ENCODE data around the gene PYGO1.
A peak's percentile ranks its signal among the peaks of the same experiment; 100 is the strongest.
"Not testable (repeated sequence)": the region's sequence is repeated elsewhere in the genome, so short reads cannot be mapped to it uniquely, and the experiment has no call there.

PYGO1 gene

DNA sequence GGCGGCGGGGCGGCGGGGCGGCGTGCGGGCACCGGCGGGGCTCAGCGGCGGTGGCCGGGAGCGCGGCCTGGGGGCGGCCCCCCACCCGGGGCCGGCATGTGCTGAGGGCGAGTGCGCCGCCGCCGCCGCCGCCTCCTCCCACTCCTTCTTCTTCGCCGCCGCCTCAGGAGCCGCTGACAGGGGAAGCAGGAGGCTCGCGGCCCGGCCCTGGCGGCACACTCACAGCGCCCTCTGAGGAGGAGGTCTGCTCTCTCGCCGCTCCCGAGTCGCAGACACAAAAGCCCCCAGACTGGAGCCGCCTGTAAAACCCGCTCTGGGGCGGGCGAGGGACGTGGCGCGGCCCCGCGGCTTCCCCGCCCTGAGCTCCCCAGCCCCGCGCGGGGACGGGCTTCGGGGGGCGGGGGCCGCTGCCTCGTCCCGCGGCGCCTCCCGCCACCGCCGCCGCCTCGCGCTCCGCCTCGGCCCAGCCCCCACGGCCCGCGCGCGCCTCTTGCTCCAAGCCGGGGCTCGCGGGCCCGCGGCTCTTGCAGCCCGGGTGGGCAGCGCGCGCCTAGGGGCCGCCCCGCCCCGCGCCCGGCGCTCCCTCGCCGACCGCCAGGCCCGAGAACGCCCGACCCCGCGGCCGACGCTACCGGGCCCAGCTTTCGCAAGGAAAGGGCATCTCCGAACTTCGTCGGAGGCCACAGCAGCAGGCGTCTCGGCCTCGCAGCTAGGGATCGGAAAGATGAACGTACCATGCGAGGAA lies at the start of gene PYGO1:
PYGO1 (minus strand) TSS at position 276 of the 745 bp plus-strand sequence. CDS start 462 bp downstream, outside the sequence.
- DNase-seq (ENCODE audit: low read depth in 2 of 2), result peak; percentile 36 to 37

- no peak for DNase-seq (ENCODE audit: low read depth in 2 of 2)
Measured at GRCh38 chr15:55637086-55637485, 48.9 kb upstream of the PYGO1 start.

- no peak for DNase-seq (ENCODE audit: low read depth in 2 of 2)
Measured at GRCh38 chr15:55633731-55634130, 45.6 kb upstream of the PYGO1 start.

- no peak for DNase-seq (ENCODE audit: low read depth in 2 of 2)
Measured at GRCh38 chr15:55632434-55632833, 44.3 kb upstream of the PYGO1 start.

- no peak for DNase-seq (ENCODE audit: low read depth in 2 of 2)
Measured at GRCh38 chr15:55630858-55631257, 42.7 kb upstream of the PYGO1 start.

GRCh38 chr15:55628369-55628730 lies 40.2 kb upstream of the PYGO1 start:
- peak; percentile 22 for DNase-seq (ENCODE audit: low read depth in 2 of 2)

DNA sequence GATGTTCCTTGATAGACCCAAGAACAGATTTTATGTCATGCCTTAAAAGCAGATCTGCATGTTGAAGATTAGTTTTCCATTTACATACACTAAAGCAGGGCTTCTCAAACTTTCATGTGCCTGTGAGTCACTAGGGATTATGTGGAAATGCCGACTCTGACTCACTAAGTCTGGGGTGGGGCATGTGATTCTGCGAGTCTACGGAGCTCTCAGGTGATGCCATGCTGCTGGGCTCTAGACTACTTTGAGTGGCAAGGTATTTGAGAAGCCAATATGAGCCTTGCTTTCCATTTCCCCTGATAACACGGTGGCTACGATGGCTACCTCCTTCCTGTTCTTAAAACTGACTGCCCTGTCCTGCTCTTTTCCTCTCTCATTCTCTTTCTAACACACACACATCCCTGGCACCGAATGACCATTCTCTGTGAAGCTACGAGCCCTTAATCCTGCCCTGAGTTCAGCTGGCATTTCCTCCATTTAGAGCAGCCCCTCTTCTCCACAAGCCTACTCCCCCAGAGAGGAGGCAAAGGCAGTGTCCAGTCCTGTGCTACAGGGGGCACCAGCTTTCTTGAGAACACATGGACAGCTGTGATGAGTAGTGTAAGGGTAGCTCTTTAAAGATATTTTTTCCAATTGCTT lies 39.7 kb upstream of the PYGO1 start:
- DNase-seq (ENCODE audit: low read depth in 2 of 2), result peak; percentile 61 to 65

- no peak for DNase-seq (ENCODE audit: low read depth in 2 of 2)
Measured at GRCh38 chr15:55619783-55620182, 31.6 kb upstream of the PYGO1 start.

DNA sequence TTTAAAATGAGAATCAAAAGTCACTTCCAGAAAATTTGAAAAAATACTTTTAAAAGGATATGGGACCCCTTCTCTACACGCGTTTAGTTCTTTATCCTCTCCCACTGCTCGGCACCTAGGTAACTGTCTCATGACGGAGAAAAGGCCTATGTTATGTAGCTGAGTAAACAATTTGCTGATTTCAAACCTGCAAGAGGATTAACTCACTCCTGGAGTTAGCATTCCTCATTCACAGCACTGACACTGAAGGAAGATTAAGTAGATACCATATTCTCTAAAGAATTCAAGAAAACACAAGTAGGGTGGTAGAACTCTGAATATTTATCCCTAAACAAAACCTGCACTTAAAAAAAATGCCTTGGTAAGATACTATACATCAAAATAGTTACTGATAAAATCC lies 30.2 kb upstream of the PYGO1 start:
- no peak for DNase-seq (ENCODE audit: low read depth in 2 of 2)

DNA sequence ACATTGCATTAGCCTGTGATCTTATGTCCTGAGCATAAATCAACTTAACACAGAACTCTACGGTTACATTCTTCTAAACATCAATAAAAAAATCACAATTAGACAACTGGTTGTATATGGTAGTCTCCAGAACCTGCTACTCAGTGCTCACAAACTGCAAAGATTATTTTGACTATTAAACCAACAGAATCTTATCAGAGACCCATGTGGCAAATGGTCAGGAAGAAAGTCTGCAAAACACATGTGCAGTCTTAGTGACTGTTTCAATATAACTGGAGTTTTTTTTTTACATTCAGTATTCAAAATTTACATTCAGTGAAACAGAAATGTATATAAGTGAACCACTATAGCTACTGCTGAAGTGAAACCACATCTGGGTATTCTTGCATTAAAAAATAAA lies 27.3 kb upstream of the PYGO1 start:
- DNase-seq (ENCODE audit: low read depth in 2 of 2), result no peak

- DNase-seq (ENCODE audit: low read depth in 2 of 2), result no peak
Measured at GRCh38 chr15:55613727-55614126, 25.6 kb upstream of the PYGO1 start.

DNA sequence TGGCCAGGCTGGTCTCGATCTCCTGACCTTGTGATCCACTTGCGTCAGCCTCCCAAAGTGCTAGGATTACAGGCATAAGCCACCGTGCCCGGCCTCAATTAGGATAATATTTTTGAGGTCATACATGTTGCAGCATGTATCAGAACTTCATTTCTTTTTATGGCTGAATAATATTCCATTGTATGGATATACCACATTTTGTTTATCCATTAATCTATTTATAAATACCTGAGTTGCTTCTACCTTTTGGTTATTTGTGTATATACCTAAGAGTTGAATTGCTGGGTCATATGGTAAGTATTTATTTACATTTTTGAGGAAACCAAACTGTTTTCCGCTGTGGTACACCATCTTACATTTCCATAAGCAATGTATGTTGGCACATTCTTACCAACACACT lies 18.1 kb upstream of the PYGO1 start:
- no peak for DNase-seq (ENCODE audit: low read depth in 2 of 2)

GRCh38 chr15:55601374-55601773 lies 13.2 kb upstream of the PYGO1 start:
- DNase-seq (ENCODE audit: low read depth in 2 of 2), result no peak

DNA sequence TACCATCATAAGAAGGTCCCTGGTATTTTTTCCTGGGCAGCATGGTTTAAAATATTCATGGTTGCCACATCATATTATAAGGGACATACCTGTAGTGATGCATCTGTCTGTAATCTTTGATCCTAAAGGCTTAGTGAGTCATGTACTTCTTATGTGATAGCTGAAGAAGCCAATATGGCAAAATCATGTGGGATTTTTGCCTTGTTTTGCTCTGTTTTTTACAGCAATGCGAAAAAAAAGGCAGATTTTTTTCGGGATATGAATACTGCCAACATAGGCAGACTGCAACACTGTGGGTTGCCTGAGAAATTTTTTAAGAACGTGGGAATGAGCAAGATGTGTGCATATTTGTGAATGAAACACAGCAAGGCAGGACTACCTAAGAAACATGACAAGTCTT lies 11.3 kb upstream of the PYGO1 start:
- no peak for DNase-seq (ENCODE audit: low read depth in 2 of 2)

DNA sequence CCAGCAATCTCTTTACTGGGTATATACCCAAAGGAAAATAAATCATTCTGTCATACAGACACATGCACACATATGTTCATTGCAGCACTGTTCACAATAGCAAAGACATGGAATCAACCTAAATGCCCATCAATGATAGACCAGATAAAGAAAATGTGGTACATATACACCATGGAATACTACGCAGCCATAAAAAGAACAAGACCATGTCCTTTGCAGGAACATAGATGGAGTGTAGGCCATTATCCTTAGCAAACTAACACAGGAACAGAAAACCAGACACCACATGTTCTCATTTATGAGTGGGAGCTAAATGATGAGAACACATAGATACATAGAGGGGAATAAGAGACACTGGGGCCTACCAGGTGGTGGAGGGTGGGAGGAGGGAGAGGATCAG lies 4.9 kb upstream of the PYGO1 start:
- not testable (repeated sequence) for DNase-seq (ENCODE audit: low read depth in 2 of 2)

- no peak for DNase-seq (ENCODE audit: low read depth in 2 of 2)
Measured at GRCh38 chr15:55590788-55591187, 2.6 kb upstream of the PYGO1 start.

GRCh38 chr15:55589287-55589686 lies 1.1 kb upstream of the PYGO1 start:
- no peak for DNase-seq (ENCODE audit: low read depth in 2 of 2)

- no peak for DNase-seq (ENCODE audit: low read depth in 2 of 2)
Measured at GRCh38 chr15:55588815-55589115, 620 bp upstream of the PYGO1 start.

- peak; percentile 16 to 18 for DNase-seq (ENCODE audit: low read depth in 2 of 2)
Measured at GRCh38 chr15:55587321-55588069, 650 bp downstream of the PYGO1 start.

DNA sequence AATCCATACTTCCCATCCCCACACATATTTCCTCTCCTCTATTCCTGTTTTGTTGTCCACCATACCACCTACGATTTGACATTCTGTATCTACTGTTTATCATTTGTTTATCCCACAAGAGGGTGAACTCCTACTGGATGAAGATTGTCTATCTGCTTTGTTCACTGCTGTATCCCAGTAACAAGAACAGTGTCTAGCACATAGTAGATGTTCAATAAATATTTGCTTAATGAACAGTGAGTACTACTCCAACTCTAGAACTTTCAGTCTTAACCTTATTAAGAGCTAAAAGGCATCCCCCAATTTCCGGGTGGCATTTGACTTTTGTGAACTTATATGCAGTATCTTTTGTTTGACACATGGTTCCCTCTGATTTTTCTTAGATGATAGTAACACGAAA lies 1.3 kb downstream of the PYGO1 start:
- no peak for DNase-seq (ENCODE audit: low read depth in 2 of 2)

DNA sequence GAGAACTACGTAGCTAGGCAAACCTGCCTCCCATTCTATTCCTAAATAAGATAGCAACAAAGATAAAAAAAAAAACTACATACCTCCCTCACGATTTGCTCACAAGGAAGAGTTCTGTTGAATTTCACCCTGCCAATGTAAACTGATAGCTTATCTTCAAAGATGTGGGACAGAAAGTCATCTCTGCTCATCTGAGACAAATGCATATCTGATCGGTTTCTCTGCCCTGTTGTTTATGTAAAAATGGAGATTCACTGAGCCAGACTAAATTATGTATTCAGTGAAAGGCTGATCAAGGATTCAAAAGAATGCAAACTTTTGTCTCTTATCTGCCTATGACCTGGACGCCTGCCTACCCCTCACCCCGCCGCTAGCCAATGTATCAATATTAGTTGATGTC lies 11.2 kb downstream of the PYGO1 start:
- DNase-seq (ENCODE audit: low read depth in 2 of 2), result no peak

DNA sequence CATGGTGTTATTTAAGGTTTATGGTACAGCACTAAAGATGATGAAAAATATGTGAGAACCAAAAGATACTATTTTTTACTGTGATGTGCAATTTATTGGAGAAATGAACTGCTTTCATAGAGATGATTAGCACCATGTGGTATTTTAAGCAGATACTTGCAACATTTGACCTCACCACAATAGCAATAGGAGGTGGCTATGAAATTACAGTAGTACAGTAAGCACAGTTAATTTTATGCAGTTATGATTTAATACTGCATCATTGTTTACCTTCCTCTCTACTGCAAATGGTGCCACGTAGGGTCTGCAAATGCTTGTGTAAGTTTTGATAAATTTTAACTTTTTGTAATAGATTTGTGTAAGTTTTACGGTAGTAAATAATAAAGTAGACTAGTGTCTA lies 14.0 kb downstream of the PYGO1 start:
- no peak for DNase-seq (ENCODE audit: low read depth in 2 of 2)

DNA sequence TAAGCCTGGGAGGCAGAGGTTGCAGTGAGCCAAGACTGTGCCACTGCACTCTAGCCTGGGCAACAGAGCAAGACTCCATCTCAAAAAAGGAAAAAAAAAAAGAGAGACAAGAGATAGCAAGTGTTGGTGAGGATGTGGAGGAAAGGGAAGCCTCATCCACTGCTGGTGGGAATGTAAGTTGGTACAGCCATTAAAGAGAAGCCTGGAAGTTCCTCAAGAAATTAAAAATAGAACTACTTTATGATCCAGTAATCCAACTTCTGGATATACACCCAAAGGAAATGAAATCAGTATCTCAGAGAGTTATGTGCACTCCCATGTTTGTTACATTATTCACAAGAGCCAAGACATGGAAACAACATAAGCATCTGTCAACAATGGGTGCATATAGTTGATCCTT lies 14.9 kb downstream of the PYGO1 start:
- no peak for DNase-seq (ENCODE audit: low read depth in 2 of 2)

Data from fibroblast of skin of left quadriceps (primary cell).